K562 (cell line): ENCODE results near the gene CHD2.

Experiments
- MYNN ChIP-seq, 2 experiments: sonication (generic); formaldehyde crosslinking in 1 of 2; IDR thresholded peaks; 2 replicates each; pipeline versions ENCODE4 v1.5.0 to v1.6.1; 2016 to 2020; ENCODE audit warnings: antibody characterized with exemption in 1 of 2, missing genetic modification reagents in 1 of 2
- POLR2A ChIP-seq: fragments of 450-650 bp; conservative IDR thresholded peaks from 2 replicates; pipeline ENCODE4 v1.6.1; 2016
- RFX1 ChIP-seq: fragments of 450-650 bp; IDR thresholded peaks from 2 replicates; pipeline ENCODE4 v1.6.1; 2016; ENCODE audit warnings: mild to moderate bottlenecking, moderate library complexity
- TF ChIP-seq, protein P1 (sequence below), 3 experiments: IDR thresholded peaks in 2 of 3; conservative IDR thresholded peaks in 1 of 3; 2 replicates each; pipeline ENCODE4 v1.5.1; 2011 to 2012; ENCODE audit warnings: low read length in 3 of 3, mild to moderate bottlenecking in 3 of 3, control low read depth in 2 of 3, improper control_type of control experiment in 1 of 3, inconsistent platforms in 1 of 3, low read depth in 1 of 3, mixed read lengths in 1 of 3, moderate library complexity in 1 of 3; ENCODE audit not compliant: insufficient read depth in 2 of 3
- TF ChIP-seq, protein P2 (sequence below): IDR thresholded peaks from 3 replicates; pipeline ENCODE4 v1.6.1; 2011; ENCODE audit warnings: borderline replicate concordance, mild to moderate bottlenecking, moderate library complexity; ENCODE audit not compliant: insufficient read length; ENCODE audit errors: extremely low read depth

DNA sequence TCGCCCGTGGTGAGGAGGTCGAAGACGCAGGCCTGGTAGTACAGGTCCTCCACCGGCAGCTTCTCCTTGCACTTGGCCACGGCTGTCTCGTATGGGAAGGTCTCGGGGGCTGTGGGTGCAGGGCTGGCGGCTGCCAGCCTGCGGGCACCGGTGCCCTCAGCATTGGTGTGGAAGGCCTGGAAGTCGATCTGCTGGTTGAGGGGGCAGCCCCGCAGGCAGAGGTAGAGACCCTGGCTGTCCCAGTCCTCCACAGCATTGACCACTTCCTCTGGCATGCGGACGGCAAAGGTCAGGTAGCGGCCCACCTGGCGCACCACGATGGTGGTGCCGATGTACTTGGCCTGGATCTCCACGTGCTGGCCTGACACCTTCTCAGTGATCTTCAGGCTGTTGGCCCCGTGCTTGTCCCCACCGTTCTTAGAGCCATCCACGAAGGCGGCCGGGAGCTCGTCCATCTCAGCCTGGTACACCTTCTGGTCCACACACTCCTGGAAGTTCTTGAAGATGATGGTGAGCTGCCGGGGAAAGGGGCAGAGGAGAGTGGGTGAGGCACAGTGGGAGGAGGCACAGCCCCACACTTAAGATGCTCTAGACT is 145.2 kb downstream of the CHD2 start:
- no peak for TF ChIP-seq POLR2A
- TF ChIP-seq, protein P1, sequence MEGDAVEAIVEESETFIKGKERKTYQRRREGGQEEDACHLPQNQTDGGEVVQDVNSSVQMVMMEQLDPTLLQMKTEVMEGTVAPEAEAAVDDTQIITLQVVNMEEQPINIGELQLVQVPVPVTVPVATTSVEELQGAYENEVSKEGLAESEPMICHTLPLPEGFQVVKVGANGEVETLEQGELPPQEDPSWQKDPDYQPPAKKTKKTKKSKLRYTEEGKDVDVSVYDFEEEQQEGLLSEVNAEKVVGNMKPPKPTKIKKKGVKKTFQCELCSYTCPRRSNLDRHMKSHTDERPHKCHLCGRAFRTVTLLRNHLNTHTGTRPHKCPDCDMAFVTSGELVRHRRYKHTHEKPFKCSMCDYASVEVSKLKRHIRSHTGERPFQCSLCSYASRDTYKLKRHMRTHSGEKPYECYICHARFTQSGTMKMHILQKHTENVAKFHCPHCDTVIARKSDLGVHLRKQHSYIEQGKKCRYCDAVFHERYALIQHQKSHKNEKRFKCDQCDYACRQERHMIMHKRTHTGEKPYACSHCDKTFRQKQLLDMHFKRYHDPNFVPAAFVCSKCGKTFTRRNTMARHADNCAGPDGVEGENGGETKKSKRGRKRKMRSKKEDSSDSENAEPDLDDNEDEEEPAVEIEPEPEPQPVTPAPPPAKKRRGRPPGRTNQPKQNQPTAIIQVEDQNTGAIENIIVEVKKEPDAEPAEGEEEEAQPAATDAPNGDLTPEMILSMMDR (IDR thresholded peaks at IDR 0.05 in 2 of 3, conservative IDR thresholded peaks at IDR 0.05 in 1 of 3; ENCODE audit: insufficient read depth in 2 of 3, low read depth in 1 of 3, low read length in 3 of 3), result no peak
- TF ChIP-seq, protein P2, sequence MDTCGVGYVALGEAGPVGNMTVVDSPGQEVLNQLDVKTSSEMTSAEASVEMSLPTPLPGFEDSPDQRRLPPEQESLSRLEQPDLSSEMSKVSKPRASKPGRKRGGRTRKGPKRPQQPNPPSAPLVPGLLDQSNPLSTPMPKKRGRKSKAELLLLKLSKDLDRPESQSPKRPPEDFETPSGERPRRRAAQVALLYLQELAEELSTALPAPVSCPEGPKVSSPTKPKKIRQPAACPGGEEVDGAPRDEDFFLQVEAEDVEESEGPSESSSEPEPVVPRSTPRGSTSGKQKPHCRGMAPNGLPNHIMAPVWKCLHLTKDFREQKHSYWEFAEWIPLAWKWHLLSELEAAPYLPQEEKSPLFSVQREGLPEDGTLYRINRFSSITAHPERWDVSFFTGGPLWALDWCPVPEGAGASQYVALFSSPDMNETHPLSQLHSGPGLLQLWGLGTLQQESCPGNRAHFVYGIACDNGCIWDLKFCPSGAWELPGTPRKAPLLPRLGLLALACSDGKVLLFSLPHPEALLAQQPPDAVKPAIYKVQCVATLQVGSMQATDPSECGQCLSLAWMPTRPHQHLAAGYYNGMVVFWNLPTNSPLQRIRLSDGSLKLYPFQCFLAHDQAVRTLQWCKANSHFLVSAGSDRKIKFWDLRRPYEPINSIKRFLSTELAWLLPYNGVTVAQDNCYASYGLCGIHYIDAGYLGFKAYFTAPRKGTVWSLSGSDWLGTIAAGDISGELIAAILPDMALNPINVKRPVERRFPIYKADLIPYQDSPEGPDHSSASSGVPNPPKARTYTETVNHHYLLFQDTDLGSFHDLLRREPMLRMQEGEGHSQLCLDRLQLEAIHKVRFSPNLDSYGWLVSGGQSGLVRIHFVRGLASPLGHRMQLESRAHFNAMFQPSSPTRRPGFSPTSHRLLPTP, result no peak
- TF ChIP-seq MYNN (IDR thresholded peaks at IDR 0.05), result no peak
- no peak for TF ChIP-seq MYNN (CRISPR knock-in tag; IDR thresholded peaks at IDR 0.05)
- no peak for TF ChIP-seq RFX1
